ENCODE results near the gene TAX1BP1.
"Not testable (repeated sequence)": the region's sequence is repeated elsewhere in the genome, so short reads cannot be mapped to it uniquely, and the experiment has no call there.

Gene TAX1BP1

DNA sequence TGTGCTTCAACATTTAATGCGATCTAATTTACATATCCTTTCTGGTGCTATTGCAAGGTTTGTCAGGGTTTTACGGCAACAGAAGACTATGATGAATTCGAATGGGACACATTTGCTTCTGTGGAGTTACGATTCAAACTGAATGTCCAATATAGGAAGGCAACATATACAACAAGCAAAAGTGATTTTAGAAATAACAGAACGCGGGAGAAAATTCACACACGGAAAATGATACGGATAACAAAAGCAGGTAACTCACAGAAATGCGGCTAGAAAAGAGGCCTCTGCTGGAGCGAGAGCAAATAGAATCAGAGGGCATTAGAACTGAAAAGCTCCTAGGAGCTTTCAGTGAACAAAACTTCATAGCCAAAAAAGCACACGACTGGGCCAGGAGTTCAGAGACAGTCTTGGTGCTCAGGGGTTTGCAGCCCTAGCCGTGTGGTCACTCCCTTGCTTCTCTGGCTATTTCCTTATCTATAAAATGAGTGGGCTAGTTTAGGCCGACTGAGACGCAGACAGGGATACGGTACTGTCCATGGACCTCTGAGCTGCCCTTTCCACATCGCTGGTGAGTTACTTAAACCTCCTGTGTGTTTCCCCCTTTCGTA lies 557 bp upstream of the TAX1BP1 start:
- no peak for DNase-seq

DNA sequence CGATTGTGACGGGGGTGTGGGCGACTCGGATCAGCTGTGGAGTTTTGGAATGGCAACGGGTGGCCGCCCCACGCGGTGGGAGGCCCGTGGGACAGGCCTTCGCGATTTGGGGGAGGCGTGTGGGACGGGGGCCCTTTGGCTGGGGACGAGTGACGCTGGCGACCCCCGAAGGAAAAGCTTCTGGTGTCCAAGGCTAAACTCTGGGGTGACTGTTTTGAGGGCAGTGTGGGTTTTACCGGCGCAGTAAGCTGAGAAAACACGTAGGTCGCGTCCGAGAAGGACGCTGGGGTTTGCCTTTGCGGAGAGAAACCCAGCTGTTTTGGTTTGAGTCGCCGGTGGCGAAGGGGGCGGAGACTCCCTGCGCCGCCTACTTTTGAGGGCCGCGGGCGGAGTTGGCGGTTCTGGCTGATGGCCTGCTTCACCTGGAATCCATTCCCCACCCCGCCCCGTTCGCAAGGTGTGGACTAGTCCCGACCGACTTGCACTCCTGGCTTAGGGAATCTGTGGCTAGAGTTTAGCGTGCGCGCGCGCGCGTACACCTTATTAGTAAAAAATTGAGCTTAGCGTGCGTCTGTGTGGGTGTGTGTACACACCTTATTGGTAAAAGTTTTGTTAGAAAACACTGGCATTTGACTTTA lies 606 bp downstream of the TAX1BP1 start:
- peak; percentile 92 to 93 for DNase-seq

DNA sequence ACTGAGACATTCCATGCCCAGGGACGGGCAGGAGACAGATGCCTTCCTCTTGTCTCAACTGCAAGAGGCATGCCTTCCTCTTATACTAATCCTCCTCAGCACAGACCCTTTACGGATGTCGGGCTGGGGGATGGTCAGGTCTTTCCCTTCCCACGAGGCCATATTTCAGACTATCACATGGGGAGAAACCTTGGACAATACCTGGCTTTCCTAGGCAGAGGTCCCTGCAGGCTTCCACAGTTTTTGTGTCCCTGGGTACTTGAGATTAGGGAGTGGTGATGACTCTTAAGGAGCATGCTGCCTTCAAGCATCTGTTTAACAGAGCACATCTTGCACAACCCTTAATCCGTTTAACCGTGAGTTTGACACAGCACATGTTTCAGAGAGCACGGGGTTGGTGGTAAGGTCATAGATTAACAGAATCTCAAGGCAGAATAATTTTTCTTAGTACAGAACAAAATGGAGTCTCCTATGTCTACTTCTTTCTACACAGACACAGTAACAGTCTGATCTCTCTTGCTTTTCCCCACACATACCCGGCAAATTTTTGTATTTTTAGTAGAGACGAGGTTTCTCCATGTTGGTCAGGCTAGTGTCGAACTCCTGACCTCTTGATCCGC lies 2.2 kb downstream of the TAX1BP1 start:
- not testable (repeated sequence) for DNase-seq

DNA sequence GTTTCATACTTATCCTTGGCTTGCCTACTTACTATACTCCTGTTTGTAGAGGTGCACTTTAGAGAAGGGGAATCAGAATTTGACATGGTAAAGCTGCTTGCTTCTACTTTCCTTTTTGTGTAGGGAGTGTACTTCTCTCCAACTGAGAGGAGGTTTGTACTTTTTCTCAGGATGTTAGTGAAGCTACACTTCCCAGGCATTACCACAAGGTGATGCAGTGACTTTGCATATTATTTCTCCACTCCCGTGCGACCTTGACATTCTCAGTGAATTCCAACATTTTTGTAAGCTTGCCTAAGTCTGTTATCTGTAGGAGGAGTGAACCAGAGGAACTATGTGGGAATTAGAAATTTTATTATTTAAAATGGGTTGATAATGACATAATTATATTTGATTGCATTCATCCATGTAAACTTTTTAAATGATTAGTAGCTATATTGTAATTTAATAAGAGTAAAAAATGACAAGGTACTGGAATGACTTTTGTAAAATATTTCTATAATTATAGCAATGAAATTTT lies 5.2 kb downstream of the TAX1BP1 start:
- DNase-seq, result no peak

- no peak for DNase-seq
Observed at GRCh38 chr7:27746486-27746885, 6.5 kb downstream of the TAX1BP1 start.

- no peak for DNase-seq
Observed at GRCh38 chr7:27746978-27747377, 7.0 kb downstream of the TAX1BP1 start.

GRCh38 chr7:27747589-27748368 lies 7.8 kb downstream of the TAX1BP1 start:
- DNase-seq, result no peak

- DNase-seq, result no peak
Observed at GRCh38 chr7:27750316-27750715, 10.4 kb downstream of the TAX1BP1 start.

GRCh38 chr7:27751888-27752660 lies 12.1 kb downstream of the TAX1BP1 start:
- DNase-seq, result no peak

DNA sequence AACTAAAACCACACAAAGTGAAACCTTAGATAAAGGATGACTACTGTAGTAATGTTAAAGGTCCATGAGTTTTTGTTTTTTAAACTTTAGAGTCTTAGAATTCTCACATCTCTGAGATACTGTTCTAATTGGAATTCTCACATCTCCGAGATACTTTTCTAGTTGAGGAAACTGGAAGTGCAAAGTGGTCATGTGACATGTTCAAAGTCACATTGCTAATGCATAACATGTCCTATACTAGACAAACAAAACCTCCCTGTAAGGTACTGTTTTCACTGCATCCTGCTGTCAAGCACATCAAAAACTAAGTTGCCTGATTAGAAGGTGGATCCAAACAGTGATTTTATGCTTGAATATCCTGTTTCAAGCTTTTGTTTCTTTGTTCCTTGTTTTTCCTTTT lies 13.9 kb downstream of the TAX1BP1 start:
- no peak for DNase-seq

- DNase-seq, result no peak
Observed at GRCh38 chr7:27756298-27756697, 16.3 kb downstream of the TAX1BP1 start.

GRCh38 chr7:27759491-27759890 lies 19.5 kb downstream of the TAX1BP1 start:
- no peak for DNase-seq

GRCh38 chr7:27762062-27762461 lies 22.1 kb downstream of the TAX1BP1 start:
- no peak for DNase-seq

DNA sequence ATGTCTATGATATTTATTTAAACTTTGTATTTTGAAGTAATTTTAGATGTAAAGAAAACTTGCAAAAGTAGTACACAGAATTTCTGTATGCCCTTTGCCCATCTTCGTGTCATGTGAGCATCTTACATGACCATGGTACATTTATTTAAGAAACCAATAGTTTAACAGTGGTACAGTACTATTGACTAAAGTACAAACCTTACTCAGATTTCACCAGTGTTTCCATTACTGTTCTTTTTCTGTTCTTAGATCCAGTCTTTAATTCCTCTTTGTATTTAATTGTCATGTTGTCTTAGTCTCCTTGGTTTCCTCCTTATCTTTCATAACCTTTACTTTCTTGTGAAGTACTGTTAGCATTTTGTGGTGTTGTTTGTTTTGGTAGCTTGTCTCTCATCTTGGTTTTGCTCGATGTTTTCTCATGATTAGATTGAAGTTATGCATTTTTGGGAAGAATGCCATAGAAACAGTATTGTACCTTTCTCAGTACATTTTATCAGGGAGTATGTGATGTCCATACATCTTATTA lies 24.1 kb downstream of the TAX1BP1 start:
- no peak for DNase-seq

- no peak for DNase-seq
Observed at GRCh38 chr7:27765841-27766240, 25.9 kb downstream of the TAX1BP1 start.

DNA sequence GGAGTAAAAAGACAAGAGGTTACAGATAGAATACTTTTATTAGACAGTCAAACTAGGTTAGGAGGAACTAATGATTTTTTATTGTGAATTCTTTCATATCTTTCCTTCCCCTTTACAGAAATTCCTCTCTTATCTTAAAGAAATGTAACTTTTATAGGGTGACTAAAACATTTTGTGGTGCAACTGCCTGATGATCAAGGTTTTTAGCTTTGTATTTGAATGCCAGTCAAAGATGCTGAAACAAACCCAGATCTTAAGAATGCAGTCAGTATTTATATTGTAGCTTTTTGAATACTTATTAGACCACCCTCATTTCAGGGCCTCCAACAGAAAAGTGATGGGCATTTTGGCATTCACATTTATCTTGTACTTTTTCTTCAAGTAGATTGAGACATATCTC lies 27.4 kb downstream of the TAX1BP1 start:
- DNase-seq, result no peak

GRCh38 chr7:27771111-27771510 lies 31.1 kb downstream of the TAX1BP1 start:
- DNase-seq, result no peak

GRCh38 chr7:27774717-27775328 lies 34.9 kb downstream of the TAX1BP1 start:
- DNase-seq, result no peak

DNA sequence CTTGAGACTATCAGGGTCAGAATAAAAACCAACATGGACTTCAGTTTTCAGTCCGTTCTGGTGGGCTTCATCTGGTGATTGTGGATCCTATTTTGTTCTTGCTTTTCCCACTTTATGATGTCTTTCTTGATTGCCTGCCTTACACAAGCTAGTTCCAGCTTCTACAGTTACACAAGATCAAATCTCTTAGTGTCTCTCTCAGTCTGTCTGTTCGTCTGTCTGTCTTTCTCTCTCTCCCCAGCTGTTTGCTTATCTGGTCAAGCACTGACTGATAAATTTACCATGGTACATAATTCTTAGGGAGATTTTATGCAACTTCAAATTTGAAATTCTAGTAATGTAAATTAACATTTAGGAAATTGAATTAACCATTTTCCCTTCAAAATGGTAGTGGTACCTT lies 35.8 kb downstream of the TAX1BP1 start:
- DNase-seq, result no peak

- no peak for DNase-seq
Observed at GRCh38 chr7:27777662-27778061, 37.7 kb downstream of the TAX1BP1 start.

GRCh38 chr7:27779873-27780272 lies 39.9 kb downstream of the TAX1BP1 start:
- DNase-seq, result no peak

DNA sequence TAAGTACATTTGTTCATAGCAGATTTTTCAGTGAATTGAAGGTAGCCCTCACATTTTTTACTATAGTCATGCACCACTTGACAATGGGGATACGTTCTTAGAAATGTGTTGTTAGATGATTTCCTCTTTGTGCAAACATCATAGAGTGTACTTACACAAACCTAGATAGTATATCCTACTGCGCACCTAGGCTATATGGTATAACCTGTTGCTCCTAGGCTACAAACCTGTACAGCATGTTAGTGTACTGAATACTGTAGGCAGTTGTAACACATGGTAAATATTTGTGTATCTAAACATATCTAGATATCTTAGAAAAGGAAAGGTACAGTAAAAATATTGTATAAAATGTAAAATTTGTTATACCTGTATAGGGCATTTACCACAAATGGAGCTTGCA lies 41.2 kb downstream of the TAX1BP1 start:
- no peak for DNase-seq
